ENCODE results near the gene IL21. TPM values are rescaled to one million over a fixed set of nuclear protein-coding genes. Genes with fewer than 3 reads are reported as not detected.
A peak's percentile ranks its signal among the peaks of the same experiment; 100 is the strongest.

IL21 gene
- total RNA-seq, 1 experiment from 2014 or later, result not detected

DNA sequence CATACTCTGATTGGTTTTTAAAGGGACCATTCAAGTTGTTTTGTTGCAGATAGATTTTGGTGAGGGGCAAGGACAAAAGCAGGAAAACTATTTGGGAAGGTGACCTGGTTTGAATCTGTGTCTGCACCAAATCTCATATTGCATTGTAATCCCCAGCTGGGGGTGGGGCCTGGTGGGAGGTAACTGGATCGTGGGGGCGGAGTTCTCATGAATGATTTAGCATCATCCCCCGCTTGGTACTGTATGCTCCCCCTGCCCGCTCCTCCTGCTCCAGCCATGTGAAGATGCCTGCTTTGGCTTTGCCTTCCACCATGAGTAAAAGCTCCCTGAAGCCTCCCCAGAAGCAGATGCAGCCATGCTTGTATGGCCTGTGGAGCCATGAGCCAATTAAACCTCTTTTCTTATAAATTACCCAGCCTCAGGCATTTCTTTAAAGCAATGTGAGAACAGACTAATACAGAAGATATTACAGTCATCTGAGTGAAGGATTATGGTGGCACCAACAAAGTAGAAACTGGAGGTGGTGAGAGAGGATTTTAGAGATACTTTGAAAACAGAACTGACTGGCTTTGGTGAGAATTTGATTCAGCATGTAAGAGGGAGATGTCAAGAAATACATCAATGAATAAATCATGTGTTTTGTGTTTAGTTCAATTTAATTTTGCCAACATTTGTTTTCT, 14.4 kb downstream of the IL21 start:
- TF ChIP-seq, protein P1, sequence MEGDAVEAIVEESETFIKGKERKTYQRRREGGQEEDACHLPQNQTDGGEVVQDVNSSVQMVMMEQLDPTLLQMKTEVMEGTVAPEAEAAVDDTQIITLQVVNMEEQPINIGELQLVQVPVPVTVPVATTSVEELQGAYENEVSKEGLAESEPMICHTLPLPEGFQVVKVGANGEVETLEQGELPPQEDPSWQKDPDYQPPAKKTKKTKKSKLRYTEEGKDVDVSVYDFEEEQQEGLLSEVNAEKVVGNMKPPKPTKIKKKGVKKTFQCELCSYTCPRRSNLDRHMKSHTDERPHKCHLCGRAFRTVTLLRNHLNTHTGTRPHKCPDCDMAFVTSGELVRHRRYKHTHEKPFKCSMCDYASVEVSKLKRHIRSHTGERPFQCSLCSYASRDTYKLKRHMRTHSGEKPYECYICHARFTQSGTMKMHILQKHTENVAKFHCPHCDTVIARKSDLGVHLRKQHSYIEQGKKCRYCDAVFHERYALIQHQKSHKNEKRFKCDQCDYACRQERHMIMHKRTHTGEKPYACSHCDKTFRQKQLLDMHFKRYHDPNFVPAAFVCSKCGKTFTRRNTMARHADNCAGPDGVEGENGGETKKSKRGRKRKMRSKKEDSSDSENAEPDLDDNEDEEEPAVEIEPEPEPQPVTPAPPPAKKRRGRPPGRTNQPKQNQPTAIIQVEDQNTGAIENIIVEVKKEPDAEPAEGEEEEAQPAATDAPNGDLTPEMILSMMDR (conservative IDR thresholded peaks at IDR 0.05), result no peak

More for the DNA sequence above, 14.4 kb downstream of the IL21 start:
- Histone ChIP-seq H3K27ac (ENCODE audit: insufficient read length, low read depth, low read length) (no peak overlapping the region), H2AFZ (ENCODE audit: low read length) (peak overlapping the region; percentile 88), H4K5ac (ENCODE audit: insufficient read length, low read depth, low read length) (no peak overlapping the region), H3K9ac (ENCODE audit: extremely low read depth, insufficient read length, low read length) (no peak overlapping the region), H3K4me2 (ENCODE audit: insufficient read depth, insufficient read length, low read length) (no peak overlapping the region), H4K8ac (replicated peaks; ENCODE audit: insufficient read length, low read depth, low read length) (no peak overlapping the region), H3K79me1 (ENCODE audit: insufficient read depth, low read depth, low read length, poor library complexity, severe bottlenecking) (no peaks in the 10 kb centered on the region), H3K23me2 (ENCODE audit: insufficient read length, low read depth, low read length, poor library complexity, severe bottlenecking) (no peaks in the 10 kb centered on the region), H2BK15ac (ENCODE audit: low read depth, low read length) (no peak overlapping the region), H4K20me1 (ENCODE audit: control insufficient read depth, insufficient read depth, insufficient read length) (no peaks in the 10 kb centered on the region), H3K56ac (ENCODE audit: insufficient read length, low read depth, low read length) (no peak overlapping the region), H3K27me3 (ENCODE audit: insufficient read depth, low read length) (no peaks in the 10 kb centered on the region), H3K23ac (ENCODE audit: insufficient read length, low read depth, low read length) (no peak overlapping the region), H3T11ph (ENCODE audit: low read length) (no peak overlapping the region), H3K14ac (ENCODE audit: insufficient read depth, low read length) (no peak overlapping the region), H2BK20ac (ENCODE audit: low read depth, low read length, poor library complexity, severe bottlenecking) (no peak overlapping the region), H3K9me3 (ENCODE audit: control insufficient read depth, low read depth, low read length) (no peaks in the 10 kb centered on the region), H3K4me1 (ENCODE audit: insufficient read depth, low read length) (peaks cover 6% of the 10 kb centered on the region; the same call in 1 of the 2 replicates), H3K79me2 (ENCODE audit: insufficient read depth, low read length) (no peaks in the 10 kb centered on the region), H2BK5ac (ENCODE audit: insufficient read length, low read length) (no peak overlapping the region), H2BK12ac (ENCODE audit: insufficient read length, low read depth, low read length) (no peak overlapping the region), H3K18ac (ENCODE audit: insufficient read length, low read depth, low read length) (no peak overlapping the region), H2BK120ac (ENCODE audit: low read depth, low read length, poor library complexity, severe bottlenecking) (no peak overlapping the region), H4K91ac (ENCODE audit: insufficient read length, low read depth, low read length) (no peak overlapping the region), H2AK5ac (ENCODE audit: insufficient read length, low read length) (no peak overlapping the region), H3K4ac (ENCODE audit: low read depth, low read length) (no peak overlapping the region)
- H3K4me3 Mint-ChIP-seq, result no peak overlapping the region
- no peaks in the 10 kb centered on the region for H3K9me3 Mint-ChIP-seq
- DNase-seq, result peak; percentile 64
- H3K4me1 Mint-ChIP-seq, result peaks cover 23 to 31% of the 10 kb centered on the region in 2 experiments
- H3K36me3 Mint-ChIP-seq (ENCODE audit: insufficient read depth in 1 of 3, low read depth in 3 of 3), result no peaks in the 10 kb centered on the region
- WGBS (ENCODE audit: extremely low coverage, insufficient read length, low lambda C conversion rate), result no CpG with 5 or more reads among the region's 4 CpGs
- no peak overlapping the region for H3K27ac Mint-ChIP-seq
- H3K27me3 Mint-ChIP-seq (ENCODE audit: low read depth), result no peaks in the 10 kb centered on the region

Measured in H9 (cell line).